ENCODE results near the gene KANK2. TPM values are rescaled to one million over a fixed set of nuclear protein-coding genes. Genes with fewer than 3 reads are reported as not detected.

KANK2 gene
- total RNA-seq, 1 experiment from 2014 or later: 35.1 TPM

GRCh38 chr19:11116507-11116906 lies 80.8 kb downstream of the KANK2 start (continued):
- TF ChIP-seq GABPB1 (CRISPR knock-in tag; IDR thresholded peaks at IDR 0.05): no peak

- ATAC-seq: no peak
- peaks cover 88% of the 10 kb centered on the region for H3K36me3 Mint-ChIP-seq
- peak overlapping the region; percentile 74; the same call in 1 of the 2 replicates for H3K27ac Mint-ChIP-seq
- no peaks in the 10 kb centered on the region for H3K27me3 Mint-ChIP-seq (ENCODE audit: low read depth)
- no peaks in the 10 kb centered on the region for H3K9me3 Mint-ChIP-seq
- H3K4me1 Mint-ChIP-seq: no peaks in the 10 kb centered on the region
- ChIA-PET CTCF (interaction anchor here (1.5 kb wide), 1 partner anchor 10 kb away, joined by 5 read pairs; no protein-coding TSS in a partner anchor), POLR2A (no interaction called here)
- no peak overlapping the region for H3K4me3 Mint-ChIP-seq
- no peak for DNase-seq (ENCODE audit: low spot score)
- no peak for TF ChIP-seq ZNF219 (CRISPR knock-in tag; IDR thresholded peaks at IDR 0.05; ENCODE audit: borderline replicate concordance)
- no peak for TF ChIP-seq ESRRA (CRISPR knock-in tag; IDR thresholded peaks at IDR 0.05; ENCODE audit: borderline replicate concordance)
- TF ChIP-seq MLX (CRISPR knock-in tag; IDR thresholded peaks at IDR 0.05): no peak
These were observed 81.4 kb downstream of the KANK2 start for GRCh38 chr19:11115895-11116446.

- Mint-ChIP-seq H3K4me3 (no peak overlapping the region), H3K27ac (0 out of 2 replicates have a peak overlapping the region, but pooled peaks have one; percentile 15), H3K36me3 (peaks cover 88% of the 10 kb centered on the region), H3K27me3 (ENCODE audit: low read depth) (no peaks in the 10 kb centered on the region), H3K9me3 (no peaks in the 10 kb centered on the region), H3K4me1 (no peaks in the 10 kb centered on the region)
- no peak for ATAC-seq
- no peak for DNase-seq (ENCODE audit: low spot score)
- ChIA-PET CTCF (no interaction called here), POLR2A (no interaction called here)
- TF ChIP-seq, protein P1, sequence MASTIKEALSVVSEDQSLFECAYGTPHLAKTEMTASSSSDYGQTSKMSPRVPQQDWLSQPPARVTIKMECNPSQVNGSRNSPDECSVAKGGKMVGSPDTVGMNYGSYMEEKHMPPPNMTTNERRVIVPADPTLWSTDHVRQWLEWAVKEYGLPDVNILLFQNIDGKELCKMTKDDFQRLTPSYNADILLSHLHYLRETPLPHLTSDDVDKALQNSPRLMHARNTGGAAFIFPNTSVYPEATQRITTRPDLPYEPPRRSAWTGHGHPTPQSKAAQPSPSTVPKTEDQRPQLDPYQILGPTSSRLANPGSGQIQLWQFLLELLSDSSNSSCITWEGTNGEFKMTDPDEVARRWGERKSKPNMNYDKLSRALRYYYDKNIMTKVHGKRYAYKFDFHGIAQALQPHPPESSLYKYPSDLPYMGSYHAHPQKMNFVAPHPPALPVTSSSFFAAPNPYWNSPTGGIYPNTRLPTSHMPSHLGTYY (CRISPR knock-in tag; IDR thresholded peaks at IDR 0.05): no peak
- TF ChIP-seq STAT6 (CRISPR knock-in tag; conservative IDR thresholded peaks at IDR 0.05; ENCODE audit: low read depth): no peak
- TF ChIP-seq ATF2 (CRISPR knock-in tag; IDR thresholded peaks at IDR 0.05; ENCODE audit: borderline replicate concordance, low read depth): no peak
- TF ChIP-seq CBFB (CRISPR knock-in tag; IDR thresholded peaks at IDR 0.05; ENCODE audit: low read depth): no peak
- TF ChIP-seq ZNF532 (CRISPR knock-in tag; IDR thresholded peaks at IDR 0.05; ENCODE audit: borderline replicate concordance): no peak
These were observed 82.3 kb downstream of the KANK2 start for GRCh38 chr19:11115042-11115441.

Other genes starting within 250 kb of the KANK2 start
- 268 to 295 TPM (median 284 TPM) in 3 replicates for gene SMARCA4, start 236.5 kb downstream of the KANK2 start, total RNA-seq (2021)
- gene LDLR, start 108.1 kb downstream of the KANK2 start, total RNA-seq (2021): 93.5 to 98.9 TPM (median 97.8 TPM) in 3 replicates
- 52.0 to 62.2 TPM (median 58.3 TPM) in 3 replicates for gene SPC24, start 41.8 kb downstream of the KANK2 start, total RNA-seq (2021)
- gene ANGPTL8, start 42.1 kb upstream of the KANK2 start, total RNA-seq (2021): 0.30 TPM in 1 of 3 replicates, not detected in the others
- 88.8 to 100 TPM (median 90.7 TPM) in 3 replicates for gene DOCK6, start 65.0 kb upstream of the KANK2 start, total RNA-seq (2021)
- gene TSPAN16, start 98.6 kb upstream of the KANK2 start, total RNA-seq (2021): 0.30 TPM in 1 of 3 replicates, not detected in the others
- 18.9 to 27.8 TPM (median 27.0 TPM) in 3 replicates for gene RAB3D, start 142.1 kb upstream of the KANK2 start, total RNA-seq (2021)
- 69.9 to 78.3 TPM (median 76.0 TPM) in 3 replicates for gene TMEM205, start 148.7 kb upstream of the KANK2 start, total RNA-seq (2021)
- gene CCDC159, start 149.0 kb upstream of the KANK2 start, total RNA-seq (2021): 5.5 to 8.5 TPM (median 6.8 TPM) in 3 replicates
- 7.5 to 9.6 TPM (median 8.4 TPM) in 3 replicates for gene PLPPR2, start 157.9 kb upstream of the KANK2 start, total RNA-seq (2021)
- gene SWSAP1, start 177.1 kb upstream of the KANK2 start, total RNA-seq (2021): 2.4 to 3.9 TPM (median 3.0 TPM) in 3 replicates
- 16.8 to 20.9 TPM (median 20.4 TPM) in 3 replicates for gene EPOR, start 186.8 kb upstream of the KANK2 start, total RNA-seq (2021)
- 69.0 to 88.3 TPM (median 86.0 TPM) in 3 replicates for gene RGL3, start 221.8 kb upstream of the KANK2 start, total RNA-seq (2021)
- 4.1 to 5.8 TPM (median 4.8 TPM) in 3 replicates for gene ODAD3, start 237.6 kb upstream of the KANK2 start, total RNA-seq (2021)
- 396 to 405 TPM (median 402 TPM) in 3 replicates for gene PRKCSH, start 238.1 kb upstream of the KANK2 start, total RNA-seq (2021)